Activated naive CD8-positive, alpha-beta T cell (primary cell): ENCODE results near the gene BMP2K.

Experiments
- H3K27ac Mint-ChIP-seq: one replicate; pipeline ENCODE4 v1.8.0; 2021; ENCODE audit warnings: mixed read lengths
- H3K27me3 Mint-ChIP-seq: one replicate; pipeline ENCODE4 v1.8.0; 2021; ENCODE audit warnings: mixed read lengths
- H3K36me3 Mint-ChIP-seq: one replicate; pipeline ENCODE4 v1.8.0; 2021; ENCODE audit warnings: mixed read lengths
- H3K4me1 Mint-ChIP-seq: one replicate; pipeline ENCODE4 v1.8.0; 2021; ENCODE audit warnings: low read depth, mixed read lengths
- H3K4me3 Mint-ChIP-seq: one replicate; pipeline ENCODE4 v1.8.0; 2021; ENCODE audit warnings: mild to moderate bottlenecking, mixed read lengths
- H3K9me3 Mint-ChIP-seq: one replicate; pipeline ENCODE4 v1.8.0; 2021; ENCODE audit warnings: low read depth, mixed read lengths

Gene BMP2K

GRCh38 chr4:78938868-78939666 lies 162.9 kb downstream of the BMP2K start, which contains the start of gene PAQR3:
Gene PAQR3 (minus strand): TSS chr4:78939438. CDS start chr4:78939224, 214 bp downstream.
- H3K27ac Mint-ChIP-seq = peak within 1 kb of the TSS; percentile 82
- peaks cover 4% of the 10 kb centered on the region for H3K27me3 Mint-ChIP-seq
- H3K9me3 Mint-ChIP-seq = no peaks in the 10 kb centered on the region
- peaks cover 4% of the 10 kb centered on the region for H3K36me3 Mint-ChIP-seq
- H3K4me1 Mint-ChIP-seq = peaks cover 40% of the 10 kb centered on the region
- H3K4me3 Mint-ChIP-seq = peak within 1 kb of the TSS; percentile 100

GRCh38 chr4:78939667-78940008 lies 163.5 kb downstream of the BMP2K start:
- H3K4me3 Mint-ChIP-seq = peak overlapping the region; percentile 88

GRCh38 chr4:78940752-78941151 lies 164.6 kb downstream of the BMP2K start:
- Mint-ChIP-seq H3K27ac (no peak overlapping the region), H3K36me3 (peaks cover 4% of the 10 kb centered on the region), H3K27me3 (peaks cover 6% of the 10 kb centered on the region), H3K4me1 (peaks cover 32% of the 10 kb centered on the region), H3K9me3 (no peaks in the 10 kb centered on the region), H3K4me3 (no peak overlapping the region)

More at GRCh38 chr4:78939667-78940008, 163.5 kb downstream of the BMP2K start:
- H3K9me3 Mint-ChIP-seq = no peaks in the 10 kb centered on the region
- H3K36me3 Mint-ChIP-seq = peaks cover 4% of the 10 kb centered on the region
- H3K4me1 Mint-ChIP-seq = peaks cover 38% of the 10 kb centered on the region
- H3K27me3 Mint-ChIP-seq = peaks cover 4% of the 10 kb centered on the region
- H3K27ac Mint-ChIP-seq = peak overlapping the region; percentile 81

GRCh38 chr4:78944381-78944780 lies 168.2 kb downstream of the BMP2K start:
- Mint-ChIP-seq H3K4me3 (no peak overlapping the region), H3K36me3 (peaks cover 2% of the 10 kb centered on the region), H3K9me3 (no peaks in the 10 kb centered on the region), H3K4me1 (peaks cover 5% of the 10 kb centered on the region), H3K27me3 (peaks cover 13% of the 10 kb centered on the region), H3K27ac (no peak overlapping the region)

GRCh38 chr4:78945651-78946179 lies 169.6 kb downstream of the BMP2K start:
- peaks cover 14% of the 10 kb centered on the region for H3K27me3 Mint-ChIP-seq
- no peak overlapping the region for H3K4me3 Mint-ChIP-seq
- no peaks in the 10 kb centered on the region for H3K9me3 Mint-ChIP-seq
- no peaks in the 10 kb centered on the region for H3K4me1 Mint-ChIP-seq
- H3K27ac Mint-ChIP-seq = no peak overlapping the region
- H3K36me3 Mint-ChIP-seq = peaks cover 2% of the 10 kb centered on the region

- peaks cover 15% of the 10 kb centered on the region for H3K27me3 Mint-ChIP-seq
- no peaks in the 10 kb centered on the region for H3K36me3 Mint-ChIP-seq
- no peak overlapping the region for H3K27ac Mint-ChIP-seq
- no peaks in the 10 kb centered on the region for H3K4me1 Mint-ChIP-seq
- no peaks in the 10 kb centered on the region for H3K9me3 Mint-ChIP-seq
- no peak overlapping the region for H3K4me3 Mint-ChIP-seq
These were observed 173.6 kb downstream of the BMP2K start for GRCh38 chr4:78949735-78950134.

- no peaks in the 10 kb centered on the region for H3K36me3 Mint-ChIP-seq
- no peak overlapping the region for H3K27ac Mint-ChIP-seq
- H3K4me1 Mint-ChIP-seq = no peaks in the 10 kb centered on the region
- H3K9me3 Mint-ChIP-seq = no peaks in the 10 kb centered on the region
- H3K27me3 Mint-ChIP-seq = peaks cover 8% of the 10 kb centered on the region
- no peak overlapping the region for H3K4me3 Mint-ChIP-seq
These were observed 175.8 kb downstream of the BMP2K start for GRCh38 chr4:78951862-78952472.

- Mint-ChIP-seq H3K27ac (no peak overlapping the region), H3K4me1 (no peaks in the 10 kb centered on the region), H3K4me3 (no peak overlapping the region), H3K36me3 (no peaks in the 10 kb centered on the region), H3K9me3 (no peaks in the 10 kb centered on the region), H3K27me3 (peaks cover 6% of the 10 kb centered on the region)
These were observed 177.1 kb downstream of the BMP2K start for GRCh38 chr4:78953231-78953630.

- Mint-ChIP-seq H3K36me3 (no peaks in the 10 kb centered on the region), H3K4me3 (no peak overlapping the region), H3K27ac (no peak overlapping the region), H3K27me3 (peaks cover 8% of the 10 kb centered on the region), H3K4me1 (no peaks in the 10 kb centered on the region), H3K9me3 (no peaks in the 10 kb centered on the region)
These were observed 177.9 kb downstream of the BMP2K start for GRCh38 chr4:78953769-78954666.

GRCh38 chr4:78956975-78957374 lies 180.8 kb downstream of the BMP2K start:
- no peaks in the 10 kb centered on the region for H3K9me3 Mint-ChIP-seq
- peaks cover 4% of the 10 kb centered on the region for H3K36me3 Mint-ChIP-seq
- H3K27me3 Mint-ChIP-seq = peaks cover 6% of the 10 kb centered on the region
- no peak overlapping the region for H3K4me3 Mint-ChIP-seq
- H3K4me1 Mint-ChIP-seq = no peaks in the 10 kb centered on the region
- no peak overlapping the region for H3K27ac Mint-ChIP-seq

- H3K4me1 Mint-ChIP-seq = no peaks in the 10 kb centered on the region
- peaks cover 4% of the 10 kb centered on the region for H3K27me3 Mint-ChIP-seq
- peaks cover 4% of the 10 kb centered on the region for H3K36me3 Mint-ChIP-seq
These were observed 184.8 kb downstream of the BMP2K start for GRCh38 chr4:78960926-78961325.

More at GRCh38 chr4:78960926-78961325, 184.8 kb downstream of the BMP2K start:
- H3K27ac Mint-ChIP-seq = no peak overlapping the region
- no peaks in the 10 kb centered on the region for H3K9me3 Mint-ChIP-seq
- no peak overlapping the region for H3K4me3 Mint-ChIP-seq
